Embryonic facial prominence (tissue), 1 donor: ENCODE data around the gene AGBL3.
"Not testable (repeated sequence)": the region's sequence is repeated elsewhere in the genome, so short reads cannot be mapped to it uniquely, and the experiment has no call there.

Source experiments
- DNase-seq: peaks from one replicate; pipeline ENCODE4 v3.0.0-alpha.2; 2016; ENCODE audit errors: extremely low spot score

Gene AGBL3

GRCh38 chr7:135167365-135167917 is 181.1 kb downstream of the AGBL3 start:
- no peak for DNase-seq

GRCh38 chr7:135168001-135168400 is 181.7 kb downstream of the AGBL3 start:
- DNase-seq = no peak

- DNase-seq = no peak
Measured at GRCh38 chr7:135168489-135169140, 182.3 kb downstream of the AGBL3 start.

- DNase-seq = no peak
Measured at GRCh38 chr7:135169141-135169963, 183.0 kb downstream of the AGBL3 start.

- no peak for DNase-seq
Measured at GRCh38 chr7:135169964-135170273, 183.6 kb downstream of the AGBL3 start.

GRCh38 chr7:135170274-135170997 is 184.1 kb downstream of the AGBL3 start, which contains the start of gene CYREN:
CYREN (minus strand) TSS chr7:135170707; CDS start chr7:135168922, 1,785 bp downstream.
- DNase-seq = peak; percentile 57

- not testable (repeated sequence) for DNase-seq
Measured at GRCh38 chr7:135170998-135171481, 184.7 kb downstream of the AGBL3 start.

GRCh38 chr7:135171581-135172291 is 185.4 kb downstream of the AGBL3 start:
- not testable (repeated sequence) for DNase-seq

GRCh38 chr7:135173916-135174315 is 187.6 kb downstream of the AGBL3 start:
- DNase-seq = not testable (repeated sequence)

- no peak for DNase-seq
Measured at GRCh38 chr7:135174941-135175340, 188.6 kb downstream of the AGBL3 start.

GRCh38 chr7:135175931-135176330 is 189.6 kb downstream of the AGBL3 start:
- no peak for DNase-seq

GRCh38 chr7:135177028-135177696 is 190.9 kb downstream of the AGBL3 start:
- no peak for DNase-seq

- no peak for DNase-seq
Measured at GRCh38 chr7:135178364-135178763, 192.1 kb downstream of the AGBL3 start.

- no peak for DNase-seq
Measured at GRCh38 chr7:135179321-135179925, 193.1 kb downstream of the AGBL3 start.

GRCh38 chr7:135180122-135180521 is 193.8 kb downstream of the AGBL3 start:
- DNase-seq = no peak

- no peak for DNase-seq
Measured at GRCh38 chr7:135181261-135181928, 195.1 kb downstream of the AGBL3 start.

GRCh38 chr7:135181929-135182678 is 195.8 kb downstream of the AGBL3 start:
- DNase-seq = no peak

GRCh38 chr7:135183478-135183877 is 197.2 kb downstream of the AGBL3 start:
- DNase-seq = no peak

GRCh38 chr7:135184254-135184841 is 198.0 kb downstream of the AGBL3 start:
- no peak for DNase-seq
